GM23248 (cell line): Measurements from ENCODE around the gene RCOR1. TPM values are rescaled to one million over a fixed set of nuclear protein-coding genes. Genes with fewer than 3 reads are reported as not detected.
"Not testable (repeated sequence)": the region's sequence is repeated elsewhere in the genome, so short reads cannot be mapped to it uniquely, and the experiment has no call there.

Experiments used
- DNase-seq: peaks from one replicate; pipeline ENCODE4 v3.0.0-alpha.2; 2015
- H2AFZ ChIP-seq: fragments of 200-600 bp; sonication (generic); 2 replicates; pipeline ENCODE4 v1.6.1; 2016; ENCODE audit warnings: antibody characterized with exemption
- H3F3A ChIP-seq: fragments of 200-600 bp; sonication (generic); 2 replicates; pipeline ENCODE4 v1.6.1; 2016; ENCODE audit warnings: mild to moderate bottlenecking, antibody characterized with exemption, mixed run types; ENCODE audit not compliant: insufficient read depth
- H3K27ac ChIP-seq: fragments of 200-600 bp; sonication (generic); 2 replicates; pipeline ENCODE4 v1.5.1; 2016; ENCODE audit warnings: mild to moderate bottlenecking
- H3K27me3 ChIP-seq: fragments of 200-600 bp; sonication (generic); replicated peaks from 2 replicates; pipeline ENCODE4 v1.6.1; 2016; ENCODE audit warnings: mild to moderate bottlenecking; ENCODE audit not compliant: insufficient read depth
- H3K36me3 ChIP-seq: fragments of 200-600 bp; sonication (generic); 2 replicates; pipeline ENCODE4 v1.6.1; 2016; ENCODE audit warnings: low read depth, mild to moderate bottlenecking
- H3K4me1 ChIP-seq: fragments of 200-600 bp; sonication (generic); 2 replicates; pipeline ENCODE4 v1.6.1; 2016; ENCODE audit warnings: mild to moderate bottlenecking; ENCODE audit not compliant: insufficient read depth
- H3K4me2 ChIP-seq: fragments of 200-600 bp; sonication (generic); one replicate; pipeline ENCODE4 v1.6.1; 2016; ENCODE audit warnings: mild to moderate bottlenecking; ENCODE audit not compliant: unreplicated experiment
- H3K4me3 ChIP-seq: fragments of 200-600 bp; sonication (generic); 2 replicates; pipeline ENCODE4 v1.5.1; 2016; ENCODE audit warnings: mild to moderate bottlenecking
- H3K79me2 ChIP-seq: fragments of 200-600 bp; sonication (generic); 2 replicates; pipeline ENCODE4 v1.6.1; 2016; ENCODE audit warnings: mild to moderate bottlenecking; ENCODE audit not compliant: insufficient read depth
- H3K9ac ChIP-seq: fragments of 200-600 bp; sonication (generic); 2 replicates; pipeline ENCODE4 v1.6.1; 2016; ENCODE audit warnings: mild to moderate bottlenecking
- H3K9me2 ChIP-seq: fragments of 200-600 bp; sonication (generic); 2 replicates; pipeline ENCODE4 v1.6.1; 2016; ENCODE audit warnings: mixed run types, mild to moderate bottlenecking, moderate library complexity; ENCODE audit not compliant: insufficient read depth
- H3K9me3 ChIP-seq: fragments of 200-600 bp; sonication (generic); one replicate; pipeline ENCODE4 v1.6.1; 2017; ENCODE audit warnings: low read depth
- H4K20me1 ChIP-seq: fragments of 200-600 bp; sonication (generic); 2 replicates; pipeline ENCODE4 v1.6.0; 2016; ENCODE audit not compliant: insufficient read depth
- EZH2 ChIP-seq: fragments of 200-600 bp; sonication (generic); IDR thresholded peaks from 2 replicates; pipeline ENCODE4 v1.6.1; 2018; ENCODE audit warnings: antibody characterized with exemption, mild to moderate bottlenecking; ENCODE audit not compliant: insufficient read depth, poor library complexity, severe bottlenecking
- EZH2phosphoT487 ChIP-seq: fragments of 200-600 bp; sonication (generic); IDR thresholded peaks from 2 replicates; pipeline ENCODE4 v1.6.1; 2018; ENCODE audit warnings: antibody characterized with exemption, moderate library complexity, mild to moderate bottlenecking, low read depth; ENCODE audit not compliant: insufficient read depth
- WGBS, 2 experiments: methylation state at CpG; one replicate each; pipeline ENCODE4 v1.1.6; 2015 to 2017; ENCODE audit warnings: low lambda C conversion rate in 2 of 2, low coverage in 1 of 2; ENCODE audit errors: missing lambda C conversion rate in 2 of 2; 5-methylcytosine and 5-hydroxymethylcytosine counted together
- in situ Hi-C: fragments of 300-500 bp; cut with MboI; formaldehyde crosslinking; loops from 2 replicates; pipeline ENCODE4 v1.15.0; 2020
- polyA plus RNA-seq: library from polyadenylated mRNA; unstranded; fragments of >200 nt; fragmentation: Nextera tagmentation; extraction: Ambion mirVana; gene quantifications from 2 replicates; pipeline ENCODE4 v1.2.1, GENCODE V29; 2016
- total RNA-seq: library from RNA; depleted of rRNA; stranded (reverse); fragments of >200 nt; shearing (Covaris generic); gene quantifications from 2 replicates; pipeline ENCODE4 v1.2.3, GENCODE V29; 2014

The RCOR1 gene
- total and polyA plus RNA-seq, 2 experiments from 2014 or later = 3.2 to 15.6 TPM

- Histone ChIP-seq H2AFZ (no peak overlapping the region), H3K4me2 (no peak overlapping the region), H3K79me2 (no peaks in the 10 kb centered on the region), H3K27me3 (no peaks in the 10 kb centered on the region), H3K9me2 (no peaks in the 10 kb centered on the region), H3F3A (no peaks in the 10 kb centered on the region), H3K36me3 (no peaks in the 10 kb centered on the region), H3K4me3 (no peak overlapping the region), H3K9me3 (no peaks in the 10 kb centered on the region), H3K9ac (no peak overlapping the region), H3K27ac (no peak overlapping the region), H4K20me1 (no peaks in the 10 kb centered on the region), H3K4me1 (no peaks in the 10 kb centered on the region)
- WGBS, 2 experiments = 94% methylated on average over 2 of the region's 2 CpGs
- DNase-seq = no peak
- in situ Hi-C loops = no loop called here
- TF ChIP-seq EZH2 (no peak), EZH2phosphoT487 (no peak)
Observed at GRCh38 chr14:102571043-102571442, 21.4 kb upstream of the RCOR1 start.

GRCh38 chr14:102571478-102572042, 20.9 kb upstream of the RCOR1 start:
- H4K20me1 ChIP-seq = no peaks in the 10 kb centered on the region
- no peaks in the 10 kb centered on the region for H3K9me3 ChIP-seq
- H3K4me1 ChIP-seq = no peaks in the 10 kb centered on the region
- no peak overlapping the region for H3K4me3 ChIP-seq
- TF ChIP-seq EZH2phosphoT487 = no peak
- TF ChIP-seq EZH2 = no peak
- H3K27ac ChIP-seq = no peak overlapping the region
- in situ Hi-C loops = no loop called here
- no peaks in the 10 kb centered on the region for H3K9me2 ChIP-seq
- no peaks in the 10 kb centered on the region for H3K79me2 ChIP-seq
- no peak overlapping the region for H3K4me2 ChIP-seq
- H3F3A ChIP-seq = no peaks in the 10 kb centered on the region
- H2AFZ ChIP-seq = no peak overlapping the region
- 84 to 91% methylated on average over 10 of the region's 10 CpGs for WGBS, 2 experiments
- no peak overlapping the region for H3K9ac ChIP-seq
- DNase-seq = no peak
- no peaks in the 10 kb centered on the region for H3K27me3 ChIP-seq
- H3K36me3 ChIP-seq = no peaks in the 10 kb centered on the region

DNA sequence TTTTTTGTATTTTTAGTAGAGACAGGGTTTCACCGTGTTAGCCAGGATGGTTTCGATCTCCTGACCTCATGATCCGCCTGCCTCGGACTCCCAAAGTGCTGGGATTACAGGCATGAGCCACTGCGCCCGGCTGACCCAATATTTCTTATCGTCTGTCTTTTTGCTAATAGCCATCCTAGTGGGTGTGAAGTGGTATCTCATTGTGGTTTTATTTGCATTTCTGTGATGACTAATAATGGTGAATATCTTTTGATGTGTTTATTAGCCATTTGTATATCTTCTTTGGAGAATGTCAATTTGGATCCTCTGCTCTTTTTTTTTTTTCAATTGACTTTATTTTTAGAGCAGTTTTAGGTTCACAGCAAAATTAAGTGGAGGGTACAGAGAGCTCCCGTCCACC, 19.3 kb upstream of the RCOR1 start:
- in situ Hi-C loops, H3K9me2 ChIP-seq, H3K4me2 ChIP-seq, H3F3A ChIP-seq, H3K27me3 ChIP-seq, H3K9ac ChIP-seq, H3K36me3 ChIP-seq, H3K4me1 ChIP-seq, H2AFZ ChIP-seq, H3K27ac ChIP-seq, H3K4me3 ChIP-seq, H3K79me2 ChIP-seq, H4K20me1 ChIP-seq, DNase-seq, H3K9me3 ChIP-seq: not testable (repeated sequence)
- 76 to 80% methylated on average over 8 of the region's 8 CpGs for WGBS, 2 experiments

DNA sequence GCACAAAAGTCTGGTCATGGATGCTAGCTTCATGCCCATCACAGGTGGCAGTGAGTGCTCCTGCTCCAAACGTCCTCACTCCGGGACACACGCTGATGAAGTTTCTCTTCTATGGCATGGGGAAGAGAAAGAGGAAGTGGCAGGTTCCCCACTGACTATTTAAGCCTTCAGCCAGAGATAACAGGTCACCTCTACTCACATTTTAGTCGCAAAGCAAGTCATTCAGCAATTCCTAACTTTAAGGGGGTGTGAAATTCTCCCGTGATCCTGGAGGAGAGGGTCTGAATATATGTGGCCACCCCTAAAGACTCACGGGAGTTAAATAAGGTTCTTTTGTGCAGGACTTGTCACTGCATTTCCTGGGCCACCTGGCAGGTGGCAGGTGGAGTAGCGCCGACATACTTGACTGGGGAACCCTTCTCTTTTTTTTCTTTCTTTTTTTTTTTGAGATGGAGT, 18.8 kb upstream of the RCOR1 start:
- TF ChIP-seq EZH2 (no peak), EZH2phosphoT487 (no peak)
- Histone ChIP-seq H3F3A (no peaks in the 10 kb centered on the region), H3K79me2 (no peaks in the 10 kb centered on the region), H3K9me2 (no peaks in the 10 kb centered on the region), H4K20me1 (no peaks in the 10 kb centered on the region), H3K4me2 (no peak overlapping the region), H3K4me3 (no peak overlapping the region), H3K9ac (no peak overlapping the region), H3K4me1 (no peaks in the 10 kb centered on the region), H3K27ac (no peak overlapping the region), H3K27me3 (no peaks in the 10 kb centered on the region), H2AFZ (no peak overlapping the region), H3K9me3 (no peaks in the 10 kb centered on the region), H3K36me3 (no peaks in the 10 kb centered on the region)
- in situ Hi-C loops = no loop called here
- 87 to 88% methylated on average over 8 of the region's 8 CpGs for WGBS, 2 experiments
- DNase-seq = no peak
